IPS-18c (cell line): ENCODE data around the gene ADISSP.

Source experiments
- H3K4me3 ChIP-seq: 2 replicates; pipeline ENCODE4 v1.7.0; 2013; ENCODE audit warnings: low read depth, mild to moderate bottlenecking, low read length, moderate library complexity; ENCODE audit not compliant: insufficient read depth
- H3K9me3 ChIP-seq: one replicate; pipeline ENCODE4 v1.6.1; 2013; ENCODE audit warnings: mild to moderate bottlenecking, low read length, moderate library complexity; ENCODE audit not compliant: control insufficient read depth, insufficient read depth

The ADISSP gene

DNA sequence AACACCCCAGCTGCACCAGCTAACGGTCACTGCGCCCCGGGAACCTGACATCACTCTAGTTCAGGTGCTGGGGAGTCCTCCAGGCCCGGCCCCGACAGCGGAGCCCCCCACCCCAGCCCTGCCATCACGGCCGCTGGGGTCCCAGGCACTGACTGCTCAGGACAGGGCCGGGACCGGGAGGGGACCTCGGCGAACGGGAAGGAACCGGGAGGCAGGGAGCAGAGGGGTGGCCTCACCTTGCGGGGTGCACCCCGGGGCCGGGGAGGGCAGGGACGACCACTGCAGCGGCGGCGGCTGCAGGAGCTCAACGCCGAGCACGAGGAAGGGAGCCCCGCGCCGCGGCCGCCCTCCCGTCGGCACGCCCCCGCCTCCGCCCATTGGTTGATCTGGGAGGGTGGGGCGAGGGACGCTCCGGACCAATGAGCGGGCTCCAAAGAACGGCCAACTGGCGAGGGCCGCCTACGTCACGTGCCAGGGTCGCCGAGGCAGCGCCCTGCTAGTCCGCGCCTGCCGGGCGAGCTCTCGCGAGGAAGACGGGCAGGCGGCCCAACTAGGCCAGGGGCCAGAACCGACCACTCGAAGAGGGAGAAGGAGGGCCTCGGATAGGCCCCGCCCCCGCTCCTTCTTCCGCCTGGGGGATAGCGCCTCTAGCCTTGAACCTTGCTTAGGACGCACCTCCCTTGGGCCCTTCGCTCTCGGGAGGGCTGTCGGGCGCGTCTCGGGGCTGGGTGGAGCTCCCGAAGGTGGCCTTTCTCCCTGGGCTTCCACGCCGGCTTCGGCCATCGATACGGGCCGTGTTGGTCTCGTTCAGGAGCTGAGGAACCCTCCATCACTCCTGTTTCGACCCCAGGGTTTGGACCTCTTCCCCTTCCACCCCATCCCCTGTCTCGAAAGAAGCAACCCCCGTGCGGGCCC is at the start of gene ADISSP:
Gene ADISSP (minus strand): TSS at position 327 of the 915 bp plus-strand sequence. CDS start 7,653 bp downstream, outside the sequence.
- peaks cover 4% of the 10 kb centered on the region for H3K9me3 ChIP-seq
- peak within 1 kb of the TSS; percentile 90 for H3K4me3 ChIP-seq

- no peaks in the 10 kb centered on the region for H3K9me3 ChIP-seq
- H3K4me3 ChIP-seq, result peak overlapping the region; percentile 20; the same call in 1 of the 2 replicates
Measured at GRCh38 chr20:3815703-3816315, 48.3 kb upstream of the ADISSP start.

DNA sequence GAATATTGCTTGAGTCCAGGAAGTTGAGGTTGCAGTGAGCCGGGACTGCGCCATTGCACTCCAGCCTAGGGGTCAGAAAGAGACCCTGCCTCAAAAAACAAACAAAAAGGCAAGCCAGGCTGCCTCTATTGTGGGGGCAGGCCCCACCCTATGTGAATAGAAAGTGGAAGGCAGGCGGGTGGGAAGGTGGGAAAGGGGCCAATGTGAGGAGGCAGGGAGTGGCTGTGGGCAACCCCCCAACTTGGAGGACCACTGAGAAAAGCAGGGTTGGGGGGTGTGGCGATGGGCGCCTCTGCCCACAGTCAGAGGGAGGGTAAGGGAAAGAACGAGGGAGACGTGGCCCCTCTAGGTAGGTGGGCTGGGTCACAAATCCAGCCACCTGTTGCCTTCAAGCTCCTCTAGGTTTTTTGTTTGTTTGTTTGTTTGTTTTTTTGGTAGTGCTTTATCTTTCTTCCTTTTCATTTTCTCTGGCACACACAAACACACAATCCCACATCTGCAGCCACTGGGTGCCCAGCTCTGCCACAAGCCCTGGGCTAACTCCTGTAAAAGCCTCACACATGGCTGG is 47.5 kb upstream of the ADISSP start:
- Histone ChIP-seq H3K9me3 (no peaks in the 10 kb centered on the region), H3K4me3 (no peak overlapping the region)

- no peaks in the 10 kb centered on the region for H3K9me3 ChIP-seq
- no peak overlapping the region for H3K4me3 ChIP-seq
Measured at GRCh38 chr20:3813848-3814581, 46.5 kb upstream of the ADISSP start.

GRCh38 chr20:3812975-3813847 is 45.7 kb upstream of the ADISSP start:
- H3K9me3 ChIP-seq, result no peaks in the 10 kb centered on the region

DNA sequence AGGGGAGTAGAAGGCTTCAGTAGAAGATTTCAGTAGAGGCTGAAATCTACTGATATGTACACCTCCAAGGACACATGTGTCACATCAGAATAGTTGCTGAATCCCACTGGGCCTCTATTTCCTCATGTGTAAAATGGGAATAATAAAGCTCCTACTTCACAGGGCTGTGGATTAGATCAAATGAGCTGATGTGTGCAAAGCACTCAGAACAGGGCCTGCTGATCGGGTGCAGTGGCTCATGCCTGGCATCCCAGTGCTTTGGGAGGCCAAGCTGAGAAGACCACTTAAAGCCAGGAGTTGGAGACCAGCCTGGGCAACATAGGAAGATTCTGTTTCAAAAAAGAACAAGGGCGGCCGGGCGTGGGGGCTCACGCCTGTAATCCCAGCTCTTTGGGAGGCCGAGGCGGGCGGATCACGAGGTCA is 44.7 kb upstream of the ADISSP start:
- Histone ChIP-seq H3K9me3 (no peaks in the 10 kb centered on the region), H3K4me3 (no peak overlapping the region)

More at GRCh38 chr20:3812975-3813847, 45.7 kb upstream of the ADISSP start:
- H3K4me3 ChIP-seq, result no peak overlapping the region

DNA sequence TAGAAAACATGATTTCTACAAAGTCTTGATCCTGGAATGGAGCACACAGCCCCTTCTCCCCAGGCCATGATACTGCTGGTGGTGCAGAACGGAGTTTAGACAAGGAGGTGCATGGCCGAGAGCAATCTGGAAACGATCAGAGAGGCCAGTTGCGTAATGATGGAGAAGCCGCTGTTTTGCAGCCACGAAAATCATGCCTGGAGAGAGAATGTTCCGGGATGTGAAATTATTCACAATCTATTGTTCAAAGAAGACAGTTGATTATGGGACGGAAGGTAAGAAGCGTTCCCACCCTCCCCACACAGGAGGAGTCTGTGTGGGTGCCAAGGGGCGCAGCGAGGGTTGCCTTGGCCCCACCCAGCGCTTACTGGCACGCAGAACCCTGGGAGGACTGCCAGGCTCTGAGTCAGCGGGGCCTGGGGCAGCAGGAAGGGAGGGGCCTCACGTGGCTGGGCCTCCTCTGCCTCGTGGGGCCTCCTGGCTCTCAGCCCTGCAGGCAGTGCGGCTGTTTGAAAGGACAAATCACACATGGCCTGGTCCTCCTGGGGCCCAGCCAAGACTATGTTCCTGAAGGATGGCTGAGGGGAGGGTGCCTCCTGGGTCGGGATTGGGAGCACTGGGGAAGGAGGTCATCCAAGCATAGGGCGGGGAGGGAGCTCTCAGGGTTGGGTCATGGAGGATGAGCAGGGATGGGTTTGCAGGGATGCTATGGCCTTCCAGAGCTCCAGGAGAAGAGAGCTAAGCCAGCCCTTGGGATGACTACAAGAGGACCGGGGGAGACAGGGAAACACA is 44.1 kb upstream of the ADISSP start:
- Histone ChIP-seq H3K4me3 (no peak overlapping the region), H3K9me3 (no peaks in the 10 kb centered on the region)

GRCh38 chr20:3808544-3808943 is 41.0 kb upstream of the ADISSP start:
- no peak overlapping the region for H3K4me3 ChIP-seq
- no peaks in the 10 kb centered on the region for H3K9me3 ChIP-seq

DNA sequence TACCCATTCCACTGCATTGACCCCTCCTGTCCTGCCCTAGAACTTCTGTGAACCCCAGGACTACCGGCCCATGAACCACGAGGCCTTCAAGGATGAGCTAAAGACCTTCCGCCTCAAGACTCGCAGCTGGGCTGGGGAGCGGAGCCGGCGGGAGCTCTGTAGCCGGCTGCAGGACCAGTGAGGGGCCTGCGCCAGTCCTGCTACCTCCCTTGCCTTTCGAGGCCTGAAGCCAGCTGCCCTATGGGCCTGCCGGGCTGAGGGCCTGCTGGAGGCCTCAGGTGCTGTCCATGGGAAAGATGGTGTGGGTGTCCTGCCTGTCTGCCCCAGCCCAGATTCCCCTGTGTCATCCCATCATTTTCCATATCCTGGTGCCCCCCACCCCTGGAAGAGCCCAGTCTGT is 37.2 kb upstream of the ADISSP start:
- Histone ChIP-seq H3K4me3 (no peak overlapping the region), H3K9me3 (no peaks in the 10 kb centered on the region)

DNA sequence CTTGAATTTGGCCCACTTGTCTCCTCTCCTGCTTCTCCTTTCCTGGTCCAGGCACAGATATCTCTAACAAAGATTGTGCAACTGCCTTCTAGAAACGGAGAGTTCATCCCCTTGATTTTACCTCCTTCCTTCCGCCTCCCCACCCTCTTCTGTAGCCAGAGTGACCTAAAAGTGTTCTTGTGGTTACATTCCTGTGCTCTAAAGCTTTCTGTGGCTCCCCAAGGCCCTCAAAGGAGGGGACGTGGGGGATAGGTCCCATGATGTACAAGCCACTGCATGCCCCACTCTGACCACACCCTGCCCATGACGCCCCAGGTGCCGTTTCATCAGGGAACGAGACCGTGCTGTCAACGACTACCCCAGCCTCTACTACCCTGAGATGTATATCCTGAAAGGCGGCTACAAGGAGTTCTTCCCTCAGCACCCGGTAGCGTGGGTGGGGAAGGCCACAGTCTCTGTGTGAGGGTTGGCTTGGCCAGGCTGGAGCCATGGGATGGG is 36.8 kb upstream of the ADISSP start:
- no peaks in the 10 kb centered on the region for H3K9me3 ChIP-seq

GRCh38 chr20:3803854-3804253 is 36.3 kb upstream of the ADISSP start:
- H3K9me3 ChIP-seq, result no peaks in the 10 kb centered on the region

More for the DNA sequence above, 36.8 kb upstream of the ADISSP start:
- no peak overlapping the region for H3K4me3 ChIP-seq

GRCh38 chr20:3803289-3803688 is 35.7 kb upstream of the ADISSP start:
- no peak overlapping the region for H3K4me3 ChIP-seq
- H3K9me3 ChIP-seq, result no peaks in the 10 kb centered on the region

More at GRCh38 chr20:3803854-3804253, 36.3 kb upstream of the ADISSP start:
- no peak overlapping the region for H3K4me3 ChIP-seq

- Histone ChIP-seq H3K4me3 (no peak overlapping the region), H3K9me3 (no peaks in the 10 kb centered on the region)
Measured at GRCh38 chr20:3802524-3803239, 35.1 kb upstream of the ADISSP start.

DNA sequence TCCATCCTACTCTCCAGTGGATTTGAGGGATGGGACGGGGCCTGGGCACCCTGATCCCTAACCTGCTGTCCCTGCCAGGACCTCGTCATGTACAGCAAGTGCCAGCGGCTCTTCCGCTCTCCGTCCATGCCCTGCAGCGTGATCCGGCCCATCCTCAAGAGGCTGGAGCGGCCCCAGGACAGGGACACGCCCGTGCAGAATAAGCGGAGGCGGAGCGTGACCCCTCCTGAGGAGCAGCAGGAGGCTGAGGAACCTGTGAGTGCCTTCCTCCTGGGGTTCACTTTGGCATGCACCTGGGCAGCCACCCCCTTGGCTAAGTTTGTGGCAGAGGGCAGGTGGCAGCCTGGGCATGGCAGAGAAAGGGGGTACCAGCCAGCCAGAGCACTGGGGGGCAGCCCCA is 34.3 kb upstream of the ADISSP start:
- no peak overlapping the region for H3K4me3 ChIP-seq
- no peaks in the 10 kb centered on the region for H3K9me3 ChIP-seq

DNA sequence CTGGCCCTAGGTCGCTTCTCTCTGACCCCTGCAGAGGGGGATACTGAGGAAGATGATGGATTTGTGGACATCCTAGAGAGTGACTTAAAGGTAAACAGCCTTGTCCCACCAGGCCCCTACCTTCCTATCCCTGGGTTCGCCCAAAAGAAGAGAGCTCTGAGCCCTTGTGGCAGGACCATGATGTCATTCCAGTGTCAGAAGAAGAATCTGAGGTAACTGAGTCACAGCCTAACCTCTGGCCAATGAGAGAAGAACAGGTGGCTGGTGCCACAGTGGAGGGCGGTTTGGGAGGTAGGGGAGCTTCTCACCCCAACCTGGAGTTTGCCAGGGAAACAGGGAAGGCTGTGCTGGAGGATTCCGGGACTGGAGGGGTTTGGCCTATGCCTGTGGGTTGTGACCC is 33.7 kb upstream of the ADISSP start:
- H3K9me3 ChIP-seq, result no peaks in the 10 kb centered on the region
- H3K4me3 ChIP-seq, result no peak overlapping the region
